AML-193 (cell line): Measurements from ENCODE around the gene PSMD9.
"Not testable (repeated sequence)": the region's sequence is repeated elsewhere in the genome, so short reads cannot be mapped to it uniquely, and the experiment has no call there.

Experiments used
- DNase-seq, 2 experiments: peaks; one replicate each; lab custom pipeline; 2025; lab: John Stamatoyannopoulos, UW

PSMD9 gene

DNA sequence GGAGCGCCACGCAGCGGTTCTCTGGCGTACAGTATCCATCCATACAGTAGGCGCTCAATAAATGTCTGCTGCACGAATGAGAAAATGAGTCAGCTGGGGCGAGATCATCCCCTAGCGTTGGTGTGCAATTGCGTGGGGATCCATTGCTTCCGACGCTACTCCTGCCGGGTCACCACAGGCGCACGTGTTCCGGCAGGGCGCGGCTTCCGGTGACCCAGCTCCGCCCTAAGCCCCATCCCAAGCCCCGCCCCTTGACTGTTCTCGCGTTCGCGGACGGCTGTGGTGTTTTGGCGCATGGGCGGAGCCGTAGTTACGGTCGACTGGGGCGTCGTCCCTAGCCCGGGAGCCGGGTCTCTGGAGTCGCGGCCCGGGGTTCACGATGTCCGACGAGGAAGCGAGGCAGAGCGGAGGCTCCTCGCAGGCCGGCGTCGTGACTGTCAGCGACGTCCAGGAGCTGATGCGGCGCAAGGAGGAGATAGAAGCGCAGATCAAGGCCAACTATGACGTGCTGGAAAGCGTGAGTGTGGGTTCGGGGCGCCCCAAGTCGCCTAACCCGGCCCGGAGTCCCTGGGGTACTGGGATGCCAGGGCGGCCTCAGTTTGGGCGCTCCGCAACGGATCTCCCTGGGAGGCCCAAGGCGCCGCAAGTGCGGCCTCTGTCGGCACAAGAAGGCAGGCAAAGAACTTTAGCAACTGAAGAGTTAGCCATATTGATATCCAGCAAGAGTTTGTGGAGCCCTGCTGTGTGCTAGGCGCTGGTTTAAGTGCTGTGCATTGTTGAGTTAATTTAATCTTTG, at the start of gene PSMD9:
TSS of gene PSMD9 (plus strand) at position 313 of the 796 bp plus-strand sequence. CDS start at position 380, 67 bp downstream.
- peak; percentile 93 to 95 for DNase-seq

DNA sequence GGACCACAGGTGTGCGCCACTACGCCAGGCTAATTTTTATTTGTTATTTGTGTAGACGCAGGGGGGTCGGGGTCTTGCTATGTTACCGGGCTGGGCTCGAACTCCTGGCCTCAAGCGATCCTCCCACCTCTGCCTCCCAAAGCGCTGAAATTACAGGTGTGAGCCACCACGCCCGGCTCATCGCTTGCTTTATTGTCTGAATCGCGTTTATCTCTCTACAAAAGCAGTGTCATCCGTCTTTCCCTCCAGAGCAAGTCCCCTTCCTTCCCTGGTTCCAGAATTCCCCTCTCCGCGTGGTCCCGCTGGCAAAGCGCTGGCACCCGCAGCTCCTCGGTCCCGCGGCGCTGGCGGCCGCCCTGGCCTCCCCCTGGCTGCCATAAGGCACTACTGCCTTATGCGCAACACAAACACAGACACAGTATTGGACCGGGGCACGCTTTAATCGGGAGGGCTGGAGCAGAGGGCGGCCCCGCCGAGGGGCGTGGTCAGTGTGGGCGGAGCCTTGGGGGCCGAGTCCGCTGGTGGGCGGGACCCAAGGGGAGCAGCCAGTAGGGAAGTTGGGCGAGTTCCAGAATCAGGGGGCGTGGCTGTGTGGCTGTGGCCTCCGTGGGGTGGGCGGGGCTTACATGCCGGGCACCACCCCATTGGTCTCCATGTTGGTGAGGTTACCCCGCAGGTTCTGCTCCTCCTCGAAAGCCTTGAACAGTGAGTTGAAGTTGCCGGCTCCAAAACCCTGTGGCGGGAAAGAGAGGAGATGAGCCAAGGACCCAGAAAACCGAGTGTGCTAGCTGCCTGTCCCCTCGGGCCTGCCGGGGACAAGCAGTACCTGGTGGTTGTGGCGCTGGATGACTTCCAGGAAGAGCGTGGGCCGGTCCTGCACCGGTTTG, 49.2 kb upstream of the PSMD9 start:
- peak; percentile 93 for DNase-seq

DNA sequence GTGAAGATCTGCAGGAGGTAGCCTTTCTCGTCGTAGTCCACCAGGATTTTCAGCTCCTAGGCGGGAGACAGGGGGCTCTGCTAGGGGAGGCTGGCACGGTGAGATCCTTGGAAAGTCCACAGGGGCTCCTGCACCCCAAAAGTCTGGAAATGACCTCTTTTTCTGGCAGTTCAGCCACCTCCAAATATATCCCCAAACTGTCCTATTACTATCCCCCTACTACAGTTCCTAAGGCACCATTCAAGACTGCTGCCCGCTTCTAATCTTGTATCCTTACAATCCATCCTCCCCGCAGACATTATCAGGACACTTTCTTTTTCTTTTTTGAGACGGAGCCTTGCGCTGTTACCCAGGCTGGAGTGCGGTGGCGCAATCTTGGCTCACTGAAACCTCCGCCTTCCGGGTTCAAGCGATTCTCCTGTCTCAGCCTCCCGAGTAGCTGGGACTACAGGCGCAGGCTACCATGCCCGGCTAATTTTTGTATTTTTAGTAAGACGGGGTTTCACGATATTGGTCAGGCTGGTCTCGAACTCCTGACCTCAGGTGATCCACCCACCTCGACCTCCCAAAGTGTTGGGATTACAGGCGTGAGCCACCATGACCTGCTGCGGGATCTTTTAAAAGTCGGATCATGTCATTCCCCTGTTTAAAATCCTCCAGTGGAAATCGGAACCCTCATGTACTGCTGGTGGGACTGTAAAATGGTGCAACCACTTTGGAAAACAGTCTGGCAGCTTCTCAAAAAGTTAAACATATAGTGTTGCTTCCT, 48.4 kb upstream of the PSMD9 start:
- DNase-seq = no peak

DNA sequence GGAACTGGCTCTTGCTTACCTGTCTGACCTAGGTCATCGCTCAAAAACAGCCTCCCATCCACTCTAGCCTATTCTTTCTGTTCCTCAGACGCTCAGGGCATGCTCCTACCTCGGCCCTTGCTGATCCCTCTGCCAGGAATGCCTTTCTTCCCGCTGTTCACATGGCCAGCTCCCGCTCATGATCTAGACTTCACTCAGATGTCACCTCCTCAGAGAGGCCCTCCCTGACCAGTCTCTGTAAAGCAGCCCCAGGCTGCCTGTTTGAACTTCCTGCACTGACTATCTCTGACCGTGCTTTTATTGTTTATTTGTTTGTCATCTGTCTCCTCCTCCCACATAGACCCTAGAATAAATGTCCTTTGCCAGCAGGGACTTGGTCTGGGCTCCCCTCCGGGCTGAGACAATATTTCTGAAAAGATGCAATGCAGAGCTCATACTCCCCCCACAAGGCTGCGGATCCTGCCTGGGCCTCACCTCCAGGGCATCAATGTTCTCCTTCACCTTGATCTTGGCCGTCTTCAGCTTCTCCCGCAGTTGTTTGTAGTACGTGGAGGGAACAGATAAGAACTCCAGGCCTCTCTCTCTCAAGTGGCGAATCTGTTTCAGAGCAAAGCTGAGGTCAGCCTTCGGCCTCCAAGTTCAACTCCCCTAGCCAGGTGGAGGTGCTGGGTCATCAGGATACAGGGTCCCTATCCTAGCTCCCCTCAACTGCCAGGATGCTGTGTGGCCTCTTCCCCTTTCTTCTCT, 45.2 kb upstream of the PSMD9 start:
- DNase-seq = no peak

- DNase-seq = peak; percentile 39 to 45
These were observed 42.9 kb upstream of the PSMD9 start for GRCh38 chr12:121845701-121846100.

GRCh38 chr12:121849211-121849610, 39.4 kb upstream of the PSMD9 start:
- DNase-seq = no peak

GRCh38 chr12:121849665-121850064, 38.9 kb upstream of the PSMD9 start:
- peak in 1 of 2 experiments; percentile 32 for DNase-seq

DNA sequence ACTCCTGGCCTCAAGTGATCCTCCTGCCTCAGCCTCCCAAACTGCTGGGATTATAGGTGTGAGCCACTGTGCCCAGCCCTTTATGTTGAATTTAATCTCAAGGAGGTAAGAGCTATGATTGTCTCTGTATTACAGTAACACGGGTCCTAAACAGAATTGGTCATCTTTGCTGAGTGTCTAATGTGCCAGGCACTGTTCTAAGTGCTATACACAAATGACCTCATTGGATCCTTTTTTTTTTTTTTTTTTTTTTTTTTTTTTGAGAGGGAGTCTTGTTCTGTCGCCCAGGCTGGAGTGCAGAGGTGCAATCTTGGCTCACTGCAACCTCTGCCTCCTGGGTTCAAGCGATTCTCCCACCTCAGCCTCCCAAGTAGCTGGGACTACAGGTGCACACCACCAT, 36.2 kb upstream of the PSMD9 start:
- not testable (repeated sequence) for DNase-seq

- no peak for DNase-seq
These were observed 31.0 kb upstream of the PSMD9 start for GRCh38 chr12:121857322-121858246.

GRCh38 chr12:121858318-121858661, 30.3 kb upstream of the PSMD9 start:
- no peak for DNase-seq

DNA sequence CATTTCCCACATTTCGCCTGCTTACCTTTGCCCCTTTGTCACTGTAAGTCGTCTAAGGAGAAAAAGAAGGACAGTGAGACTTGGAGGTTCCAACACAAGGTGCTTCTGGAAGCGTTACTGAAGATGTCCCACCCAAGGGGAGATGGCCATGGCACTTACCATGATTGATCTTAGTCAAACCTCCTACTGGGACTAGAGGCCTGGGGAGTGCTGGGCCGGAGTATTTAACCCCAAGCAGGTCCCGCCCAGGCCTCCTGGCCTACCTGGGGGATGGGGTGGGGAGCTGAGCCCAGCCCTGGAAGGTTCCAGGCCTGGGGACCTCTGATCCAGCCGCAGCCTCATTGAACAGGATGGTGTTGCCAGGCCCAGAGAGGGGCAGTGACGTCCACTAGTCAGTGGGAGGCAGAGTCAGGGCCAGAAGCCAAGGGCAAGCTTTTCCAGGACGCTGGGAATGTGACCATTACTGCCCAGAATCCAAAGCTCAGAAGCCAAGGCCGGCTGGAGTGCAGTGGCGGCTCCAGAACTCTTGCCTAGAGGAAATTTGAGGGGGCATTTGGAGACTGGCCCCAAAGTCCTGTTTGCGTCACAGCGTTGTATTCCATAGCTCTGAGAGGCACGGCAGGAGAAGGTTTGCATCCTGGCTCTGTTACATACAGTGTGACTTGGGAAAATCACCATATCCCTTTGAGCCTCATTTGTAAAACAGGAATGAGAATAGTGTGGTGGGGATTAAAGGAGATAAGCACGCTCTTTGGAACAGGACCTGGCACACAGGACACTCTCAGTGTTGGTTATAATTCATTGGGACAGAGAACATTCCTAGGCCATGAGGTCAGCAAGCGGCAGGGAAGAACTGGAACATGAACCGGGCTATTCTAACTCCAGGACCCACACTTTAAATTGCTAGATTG, 29.7 kb upstream of the PSMD9 start, which contains the start of gene HPD:
TSS of gene HPD (minus strand) at position 198 of the 911 bp plus-strand sequence. CDS start at position 162, 36 bp downstream.
- DNase-seq = no peak

- no peak for DNase-seq
These were observed 28.3 kb upstream of the PSMD9 start for GRCh38 chr12:121860257-121860656.

DNA sequence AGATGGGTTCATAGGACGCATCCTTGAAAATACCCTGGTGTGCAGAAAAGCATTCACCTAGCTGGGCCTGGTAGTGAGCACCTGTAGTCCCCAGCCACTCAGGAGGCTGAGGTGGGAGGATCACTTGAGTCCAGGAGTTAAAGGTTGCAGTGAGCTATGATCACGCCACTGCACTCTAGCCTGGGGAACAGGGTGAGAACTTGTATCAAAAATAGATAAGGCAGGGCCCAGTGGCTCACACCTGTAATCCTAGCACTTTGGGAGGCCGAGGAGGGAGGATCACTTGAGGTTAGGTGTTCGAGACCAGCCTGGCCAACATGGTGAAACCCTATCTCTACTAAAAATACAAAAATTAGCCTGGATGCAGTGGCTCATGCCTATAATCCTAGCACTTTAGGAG, 27.9 kb upstream of the PSMD9 start:
- DNase-seq = not testable (repeated sequence)

- DNase-seq = no peak
These were observed 26.8 kb upstream of the PSMD9 start for GRCh38 chr12:121861636-121862254.

- DNase-seq = no peak
These were observed 22.3 kb upstream of the PSMD9 start for GRCh38 chr12:121866331-121866730.

GRCh38 chr12:121869229-121869628, 19.4 kb upstream of the PSMD9 start:
- DNase-seq = not testable (repeated sequence)

GRCh38 chr12:121871467-121871866, 17.1 kb upstream of the PSMD9 start:
- DNase-seq = no peak

DNA sequence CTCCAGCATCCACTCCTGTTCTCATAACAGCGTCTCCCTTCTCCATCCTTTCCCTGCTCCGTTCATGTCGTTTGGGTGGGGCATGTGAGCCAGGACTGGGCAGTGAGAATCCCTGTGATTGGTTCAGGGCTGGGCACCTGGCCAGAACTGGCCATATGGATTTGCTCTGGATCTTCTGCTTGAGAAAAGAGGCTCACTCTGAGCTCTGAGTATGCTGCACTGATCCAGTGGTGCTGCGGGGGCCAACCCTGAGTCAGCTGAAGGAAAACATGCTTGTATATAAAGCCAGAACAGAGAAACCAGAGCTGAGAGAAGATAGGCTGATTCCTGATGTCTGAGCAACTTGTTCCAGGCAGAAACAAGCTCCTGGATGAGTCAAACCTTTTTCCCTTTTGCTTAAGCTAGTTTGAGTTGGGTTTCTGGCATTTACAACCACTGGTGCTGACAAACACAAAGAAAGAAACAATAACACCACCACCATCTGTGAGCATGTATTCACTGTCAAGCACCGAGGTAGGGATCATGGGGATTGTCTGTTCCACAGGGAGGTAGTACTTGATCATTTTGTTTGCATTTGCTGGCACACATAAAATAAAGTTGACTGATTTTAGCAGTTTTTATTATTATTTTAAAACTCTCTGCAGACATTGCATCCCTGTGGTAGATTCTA, 15.9 kb upstream of the PSMD9 start:
- DNase-seq = no peak
